OCI-LY1 (cell line): Measurements from ENCODE around the gene DPH5.

Source experiments
- EZH2 ChIP-seq: fragments of 200-600 bp; sonication (generic), shearing (Covaris generic); IDR thresholded peaks from 2 replicates; pipeline ENCODE4 v1.8.0; 2017; ENCODE audit warnings: borderline replicate concordance, mixed run types, mild to moderate bottlenecking, antibody characterized with exemption, low read length, moderate library complexity, mixed read lengths
- TF ChIP-seq, protein P1 (sequence below): fragments of 200-600 bp; sonication (generic), shearing (Covaris generic); IDR thresholded peaks from 2 replicates; pipeline ENCODE4 v1.5.1; 2017; ENCODE audit warnings: mild to moderate bottlenecking, antibody characterized with exemption, low read length, moderate library complexity, mixed read lengths

DNA sequence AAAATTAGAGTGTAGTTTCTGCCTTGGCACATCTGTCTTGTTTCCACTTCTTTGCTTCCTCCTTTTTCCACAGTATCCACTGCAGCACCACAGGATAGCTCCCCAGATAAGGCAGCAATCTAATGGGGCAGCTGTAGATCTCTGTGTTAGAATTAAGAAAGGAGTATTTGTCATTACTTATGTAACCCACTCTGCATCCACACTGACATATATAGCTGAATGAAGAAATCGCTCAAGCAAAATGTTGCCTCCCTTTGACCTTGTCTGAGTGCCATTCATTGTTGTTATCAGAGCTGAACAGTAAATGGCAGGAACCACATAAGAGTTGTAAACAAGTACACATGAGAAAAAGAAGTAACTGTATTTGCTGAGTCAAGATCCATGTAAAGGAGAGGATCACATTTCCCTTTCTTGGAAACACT lies 45.9 kb upstream of the DPH5 start:
- TF ChIP-seq, protein P1, sequence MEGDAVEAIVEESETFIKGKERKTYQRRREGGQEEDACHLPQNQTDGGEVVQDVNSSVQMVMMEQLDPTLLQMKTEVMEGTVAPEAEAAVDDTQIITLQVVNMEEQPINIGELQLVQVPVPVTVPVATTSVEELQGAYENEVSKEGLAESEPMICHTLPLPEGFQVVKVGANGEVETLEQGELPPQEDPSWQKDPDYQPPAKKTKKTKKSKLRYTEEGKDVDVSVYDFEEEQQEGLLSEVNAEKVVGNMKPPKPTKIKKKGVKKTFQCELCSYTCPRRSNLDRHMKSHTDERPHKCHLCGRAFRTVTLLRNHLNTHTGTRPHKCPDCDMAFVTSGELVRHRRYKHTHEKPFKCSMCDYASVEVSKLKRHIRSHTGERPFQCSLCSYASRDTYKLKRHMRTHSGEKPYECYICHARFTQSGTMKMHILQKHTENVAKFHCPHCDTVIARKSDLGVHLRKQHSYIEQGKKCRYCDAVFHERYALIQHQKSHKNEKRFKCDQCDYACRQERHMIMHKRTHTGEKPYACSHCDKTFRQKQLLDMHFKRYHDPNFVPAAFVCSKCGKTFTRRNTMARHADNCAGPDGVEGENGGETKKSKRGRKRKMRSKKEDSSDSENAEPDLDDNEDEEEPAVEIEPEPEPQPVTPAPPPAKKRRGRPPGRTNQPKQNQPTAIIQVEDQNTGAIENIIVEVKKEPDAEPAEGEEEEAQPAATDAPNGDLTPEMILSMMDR: no peak
- TF ChIP-seq EZH2: no peak
